NCI-H1694 treated with DMSO at 0.1 percent for 48 hours (cell line): Measurements from ENCODE around the gene ZNF763.
"Not testable (repeated sequence)": the region's sequence is repeated elsewhere in the genome, so short reads cannot be mapped to it uniquely, and the experiment has no call there.

Source experiments
- DNase-seq: peaks from one replicate; lab custom pipeline; 2025; lab: John Stamatoyannopoulos, UW

The ZNF763 gene

DNA sequence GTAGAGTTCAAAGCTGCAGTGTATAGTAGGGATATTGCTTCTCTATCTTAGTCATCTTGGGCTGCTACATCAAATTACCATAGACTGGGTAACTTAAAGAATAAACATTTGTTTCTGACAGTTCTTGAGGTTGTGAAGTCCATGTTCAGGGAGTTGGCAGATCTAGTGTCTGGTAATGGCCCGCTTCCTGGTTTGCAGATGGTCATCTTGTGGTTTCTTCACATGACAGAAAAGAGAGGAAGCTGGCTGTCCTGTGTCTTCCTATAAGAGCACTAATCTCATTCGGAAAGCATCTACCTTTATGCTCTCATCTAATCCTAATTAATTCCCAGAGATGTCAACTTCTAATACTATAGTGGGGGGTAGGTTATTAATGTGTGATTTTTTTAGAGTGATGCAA lies 6.2 kb downstream of the ZNF763 start:
- no peak for DNase-seq

DNA sequence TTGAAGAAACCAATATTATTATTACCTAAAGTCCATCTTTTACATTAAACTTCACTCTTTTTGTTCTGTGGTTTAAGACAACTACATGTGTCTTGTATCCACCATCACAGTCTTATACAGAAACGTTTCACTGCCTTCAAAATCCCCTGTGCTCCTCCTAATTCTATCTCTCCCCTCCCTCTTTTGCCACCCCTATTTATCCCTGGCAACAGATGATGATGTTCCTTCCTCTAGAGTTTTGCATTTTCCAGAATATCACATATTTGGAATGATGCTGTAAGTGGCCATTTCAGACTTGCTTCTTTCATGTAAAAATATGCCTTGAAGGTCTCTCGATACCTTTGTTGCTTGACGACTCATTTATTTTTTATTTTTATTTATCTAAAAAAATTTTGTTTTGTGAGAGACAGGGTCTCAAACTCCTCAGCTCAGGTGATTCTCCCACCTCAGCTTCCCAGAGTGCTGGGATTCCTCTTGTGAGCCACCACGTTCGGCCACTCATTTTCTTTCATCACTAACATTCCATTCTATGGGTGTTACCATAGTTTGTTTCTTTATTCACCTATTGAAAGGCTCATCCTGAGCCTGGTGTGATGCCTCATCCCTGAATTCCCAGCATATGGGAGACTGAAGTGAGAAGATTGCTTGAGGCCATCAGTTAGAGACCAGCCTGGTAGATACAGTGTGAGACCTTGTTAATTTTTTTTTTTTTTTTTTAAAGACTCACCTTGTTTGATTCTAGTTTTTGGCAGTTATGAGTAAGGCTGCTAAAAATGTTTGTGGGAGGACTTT lies 8.4 kb downstream of the ZNF763 start:
- DNase-seq = no peak

DNA sequence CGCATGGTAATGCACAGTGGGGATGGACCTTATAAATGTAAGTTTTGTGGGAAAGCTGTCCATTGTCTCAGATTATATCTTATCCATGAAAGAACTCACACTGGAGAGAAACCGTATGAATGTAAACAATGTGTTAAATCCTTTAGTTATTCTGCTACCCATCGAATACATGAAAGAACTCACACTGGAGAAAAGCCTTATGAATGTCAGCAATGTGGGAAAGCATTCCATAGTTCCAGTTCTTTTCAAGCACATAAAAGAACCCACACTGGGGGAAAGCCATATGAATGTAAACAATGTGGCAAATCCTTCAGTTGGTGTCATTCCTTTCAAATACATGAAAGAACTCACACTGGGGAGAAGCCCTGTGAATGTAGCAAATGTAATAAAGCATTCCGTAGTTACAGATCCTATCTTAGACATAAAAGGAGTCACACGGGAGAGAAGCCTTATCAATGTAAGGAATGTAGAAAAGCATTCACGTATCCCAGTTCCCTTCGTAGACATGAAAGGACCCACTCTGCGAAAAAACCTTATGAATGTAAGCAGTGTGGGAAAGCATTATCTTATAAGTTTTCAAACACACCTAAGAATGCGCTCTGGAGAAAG lies 13.8 kb downstream of the ZNF763 start:
- no peak for DNase-seq

DNA sequence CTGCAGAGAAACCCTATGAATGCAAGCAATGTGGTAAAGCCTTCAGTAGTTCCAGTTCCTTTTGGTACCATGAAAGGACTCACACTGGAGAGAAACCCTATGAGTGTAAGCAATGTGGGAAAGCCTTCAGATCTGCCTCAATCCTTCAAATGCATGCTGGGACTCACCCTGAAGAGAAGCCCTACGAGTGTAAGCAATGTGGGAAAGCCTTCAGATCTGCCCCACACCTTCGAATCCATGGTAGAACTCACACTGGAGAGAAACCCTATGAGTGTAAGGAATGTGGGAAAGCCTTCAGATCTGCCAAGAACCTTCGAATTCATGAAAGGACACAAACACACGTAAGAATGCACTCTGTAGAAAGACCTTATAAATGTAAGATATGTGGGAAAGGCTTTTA lies 14.7 kb downstream of the ZNF763 start:
- DNase-seq = no peak

DNA sequence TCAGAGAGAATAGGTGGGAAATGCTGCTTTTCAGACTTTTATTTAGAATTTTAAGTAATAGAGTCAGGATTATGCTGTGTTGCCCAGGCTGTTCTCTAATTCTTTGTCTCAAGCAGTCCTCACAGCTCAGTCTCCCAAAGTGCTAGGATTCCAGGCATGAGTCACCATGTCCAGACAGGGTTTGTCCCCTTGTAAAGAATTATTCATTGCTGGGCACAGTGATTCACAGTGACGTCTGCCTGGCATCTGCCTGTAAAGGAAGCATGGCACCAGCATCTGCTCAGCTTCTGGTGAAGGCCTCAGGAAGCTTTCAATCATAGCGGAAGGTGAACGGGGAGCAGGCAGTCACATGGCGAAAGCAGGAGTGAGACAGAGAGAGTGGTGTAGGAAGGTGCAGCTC lies 17.7 kb downstream of the ZNF763 start:
- DNase-seq = no peak

DNA sequence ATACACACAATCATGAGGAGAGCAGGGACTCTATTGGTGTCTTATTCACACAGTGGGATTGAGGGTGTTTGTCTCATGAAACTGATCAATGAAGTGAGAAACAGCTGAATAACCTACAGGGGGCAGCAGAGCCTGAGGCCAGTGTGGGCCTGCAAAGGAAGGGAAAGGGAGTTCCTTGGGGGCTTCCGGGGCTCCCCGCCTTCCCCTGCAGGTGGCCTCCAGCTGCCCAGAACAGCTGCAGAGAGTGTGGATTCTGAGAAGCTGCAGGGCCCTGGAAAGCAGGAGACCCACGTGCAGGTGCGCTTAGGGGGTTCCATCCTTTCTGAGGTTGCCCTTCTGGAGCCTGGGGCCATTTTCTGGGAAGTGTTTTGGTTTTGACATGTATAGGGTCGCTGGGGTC lies 20.1 kb downstream of the ZNF763 start:
- no peak for DNase-seq

DNA sequence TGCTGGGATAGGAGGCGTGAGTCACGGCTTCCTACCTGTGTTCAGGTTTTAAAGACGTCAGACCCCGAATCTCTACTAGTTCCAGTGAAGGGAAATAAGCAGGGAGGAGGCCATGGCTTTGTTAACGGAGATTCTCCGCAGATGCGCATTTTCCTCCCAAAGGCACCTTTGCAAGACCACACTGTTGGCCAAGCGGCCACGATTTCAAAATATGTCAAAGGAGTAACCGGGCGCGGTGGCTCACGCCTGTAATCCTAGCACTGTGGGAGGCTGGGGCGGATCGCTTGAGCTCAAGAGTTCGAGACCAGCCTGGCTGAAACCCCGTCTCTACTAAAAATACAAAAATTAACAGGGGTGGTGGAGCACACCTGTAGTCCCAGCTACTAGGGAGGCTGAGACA lies 21.9 kb downstream of the ZNF763 start:
- DNase-seq = no peak

DNA sequence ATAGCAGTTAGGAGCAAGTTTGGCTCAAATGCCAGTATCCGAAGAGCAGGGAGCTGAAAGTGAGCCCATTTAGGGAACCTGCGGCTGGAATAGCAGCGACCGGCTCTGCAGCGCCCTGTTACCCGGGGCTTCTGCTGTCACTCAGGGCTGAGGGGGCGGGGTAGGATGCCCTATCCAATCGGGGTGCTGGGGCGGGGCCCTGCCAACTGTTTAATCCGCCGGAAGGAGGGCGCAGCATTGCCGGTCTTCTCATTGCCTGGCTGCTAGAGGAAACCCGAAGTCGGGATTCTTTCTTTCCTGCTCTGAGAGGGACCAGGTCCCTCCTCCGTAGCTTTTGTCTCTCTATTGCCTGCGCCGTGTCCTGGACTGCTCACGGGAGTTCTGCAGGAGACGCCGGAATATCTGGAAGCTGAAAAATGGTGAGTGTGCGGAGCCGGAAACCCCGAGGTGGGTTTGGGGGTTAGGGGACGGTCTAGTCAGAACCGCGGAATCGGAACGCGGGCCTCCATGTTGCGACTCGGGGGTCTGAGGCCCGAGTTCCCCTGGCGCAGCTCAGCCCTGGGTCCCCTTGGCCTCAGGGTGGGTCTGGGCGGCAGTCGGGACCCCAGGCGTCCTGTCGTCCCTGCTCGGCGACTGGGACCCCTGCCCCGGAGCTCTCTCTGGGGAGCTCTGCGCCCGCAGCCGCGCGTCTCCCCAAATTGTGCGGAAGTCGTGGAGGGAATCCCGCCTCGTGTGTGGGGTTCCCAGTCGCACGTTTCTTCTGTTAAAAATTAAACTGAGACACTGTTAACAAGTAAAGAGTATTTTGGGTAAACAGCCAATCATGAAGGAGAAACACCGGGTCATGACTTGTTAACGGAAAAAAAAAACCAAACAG lies 22.8 kb downstream of the ZNF763 start:
- DNase-seq = no peak

DNA sequence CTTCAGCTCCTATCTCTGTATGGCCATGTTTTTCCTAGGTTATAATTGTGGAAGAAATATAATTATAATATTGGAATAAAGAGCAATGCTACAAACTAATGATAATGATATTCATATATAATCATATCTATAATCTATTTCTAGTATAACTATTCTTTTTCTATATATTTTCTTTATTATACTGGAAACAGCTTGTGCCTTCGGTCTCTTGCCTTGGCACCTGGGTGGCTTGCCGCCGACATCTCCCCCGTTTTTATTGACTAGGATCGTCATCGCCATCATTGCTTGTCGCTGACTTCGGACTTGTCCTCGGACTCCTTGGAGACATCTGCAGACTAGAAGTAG lies 24.2 kb downstream of the ZNF763 start:
- no peak for DNase-seq

DNA sequence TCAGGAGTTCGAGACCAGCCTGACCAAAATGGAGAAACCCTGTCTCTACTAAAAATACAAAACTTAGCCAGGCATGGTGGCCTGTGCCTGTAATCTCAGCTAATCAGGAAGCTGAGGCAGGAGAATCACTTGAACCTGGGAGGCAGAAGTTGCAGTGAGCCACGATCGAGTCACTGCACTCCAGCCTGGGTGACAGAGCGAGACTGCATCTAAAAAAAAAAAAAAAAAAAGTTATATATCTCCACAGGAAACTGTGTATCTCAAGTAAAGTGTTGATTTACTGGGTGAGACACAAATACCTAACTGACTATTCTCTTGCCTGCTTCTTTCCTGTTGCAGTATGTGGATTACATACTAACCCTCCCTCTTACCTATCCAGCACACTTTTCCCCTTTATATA lies 27.1 kb downstream of the ZNF763 start:
- not testable (repeated sequence) for DNase-seq

DNA sequence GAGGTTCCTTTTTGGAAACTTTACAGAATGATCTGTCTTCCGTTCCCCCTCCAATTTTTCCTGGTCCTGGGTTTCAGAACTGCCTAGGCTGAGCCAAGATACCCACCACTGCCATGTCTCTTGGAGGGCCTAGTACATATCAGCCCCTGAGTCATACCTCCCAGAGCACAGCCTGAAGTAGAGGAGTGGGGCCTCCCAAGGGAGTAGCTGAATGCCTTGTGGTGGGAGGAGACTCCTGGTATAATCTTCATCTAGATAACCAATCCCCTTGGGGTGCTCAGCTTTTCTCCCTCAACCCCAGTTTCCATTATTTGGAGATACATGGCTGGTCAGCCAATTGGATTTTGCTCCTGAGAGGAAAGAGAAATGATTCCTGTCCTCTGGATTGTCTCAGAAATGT lies 30.3 kb downstream of the ZNF763 start:
- no peak for DNase-seq

DNA sequence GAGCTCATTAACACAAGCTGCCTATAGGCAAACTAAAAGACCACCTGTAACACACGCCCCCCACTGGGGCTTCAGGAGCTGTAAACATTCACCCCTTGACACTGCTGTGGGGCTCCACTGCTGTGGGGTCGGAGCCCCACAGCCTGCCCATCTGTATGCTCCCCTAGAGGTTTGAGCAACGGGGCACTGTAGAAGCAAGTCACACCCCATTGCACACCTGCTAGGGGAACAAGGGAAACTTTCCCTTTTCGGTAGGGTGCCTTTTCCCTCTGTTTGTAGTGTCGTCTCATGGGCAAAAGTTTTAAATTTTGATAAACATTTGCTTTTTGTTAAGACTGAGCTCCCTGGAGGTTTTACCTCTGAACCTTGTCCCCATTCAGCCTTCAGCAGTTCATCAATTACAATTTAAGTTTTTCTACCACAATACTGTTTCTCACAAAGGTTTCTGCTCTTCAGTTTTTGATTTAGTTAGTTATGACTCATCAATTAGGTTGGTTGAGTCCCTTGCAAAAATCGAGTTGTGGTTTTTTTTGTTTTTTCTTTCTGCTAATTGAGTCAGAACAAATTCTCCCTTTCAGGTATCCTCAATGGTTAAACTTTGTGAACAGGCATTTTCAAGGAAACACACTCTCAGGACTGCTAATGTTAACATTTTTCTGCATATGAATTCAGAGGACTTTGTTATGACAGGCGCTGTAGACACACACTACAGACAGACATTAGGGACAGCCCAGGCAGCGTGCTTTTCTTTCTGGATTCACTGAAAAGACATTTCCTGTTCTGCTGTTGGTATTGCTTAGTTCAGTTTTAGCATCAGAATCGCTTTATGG lies 35.5 kb downstream of the ZNF763 start:
- no peak for DNase-seq

DNA sequence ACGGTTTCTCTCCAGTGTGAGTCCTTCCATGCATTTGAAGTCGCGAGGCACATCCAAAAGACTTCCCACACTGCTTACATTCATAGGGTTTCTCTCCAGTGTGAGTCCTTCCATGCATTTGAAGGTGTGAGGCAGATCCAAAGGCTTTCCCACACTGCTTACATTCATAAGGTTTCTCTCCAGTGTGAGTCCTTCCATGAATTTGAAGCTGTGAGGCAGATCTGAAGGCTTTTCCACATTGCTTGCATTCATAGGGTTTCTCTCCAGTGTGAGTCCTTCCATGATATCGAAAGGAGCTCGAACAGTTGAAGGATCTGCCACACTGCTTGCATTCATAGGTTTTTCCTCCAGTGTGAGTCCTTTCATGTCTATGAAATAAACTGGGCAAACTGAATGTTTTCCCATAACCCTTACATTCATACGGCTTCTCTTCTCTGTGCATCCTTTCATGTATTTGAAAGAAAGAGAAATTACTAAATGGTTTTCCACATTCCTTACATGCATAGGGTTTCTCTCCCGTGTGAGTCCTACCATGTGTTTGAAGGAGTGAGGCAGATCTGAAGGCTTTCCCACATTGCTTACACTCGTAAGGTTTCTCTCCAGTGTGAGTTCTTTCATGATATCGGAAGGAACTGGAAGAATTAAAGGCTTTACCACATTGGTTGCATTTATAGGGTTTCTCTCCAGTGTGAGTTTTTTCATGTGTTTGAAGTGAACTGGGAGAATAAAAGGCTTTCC lies 50.3 kb downstream of the ZNF763 start:
- DNase-seq = no peak

DNA sequence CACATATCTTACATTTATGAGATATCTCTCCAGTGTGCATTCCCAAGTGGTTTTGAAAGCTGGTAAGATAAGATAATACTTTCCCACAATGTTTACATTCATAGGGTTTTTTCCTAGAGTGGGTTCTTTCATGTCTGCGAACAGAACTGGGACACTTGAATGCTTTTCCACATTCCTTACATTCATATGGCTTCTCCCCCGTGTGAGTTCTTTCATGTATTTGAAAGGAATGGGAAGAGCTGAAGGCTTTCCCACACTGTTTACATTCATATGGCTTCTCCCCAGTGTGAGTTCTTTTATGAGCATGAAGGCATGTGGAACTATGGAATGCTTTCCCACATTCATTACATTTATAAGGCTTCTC lies 50.9 kb downstream of the ZNF763 start:
- no peak for DNase-seq
